Stomach smooth muscle (tissue), 2 donors: Measurements from ENCODE around the gene PTOV1.

Source experiments
- H3K27ac ChIP-seq: one replicate; pipeline ENCODE4 v1.7.0; 2013; ENCODE audit warnings: mild to moderate bottlenecking, low read length, inconsistent platforms
- H3K27me3 ChIP-seq, 2 donors: one replicate each; pipeline ENCODE4 v1.7.0; 2013; ENCODE audit warnings: low read length in 2 of 2; ENCODE audit not compliant: insufficient read depth in 2 of 2, control insufficient read depth in 1 of 2
- H3K36me3 ChIP-seq, 2 donors: one replicate each; pipeline ENCODE4 v1.7.0; 2013; ENCODE audit warnings: low read length in 2 of 2; ENCODE audit not compliant: control insufficient read depth in 2 of 2, insufficient read depth in 2 of 2
- H3K4me1 ChIP-seq: one replicate; pipeline ENCODE4 v1.7.0; 2013; ENCODE audit warnings: low read length; ENCODE audit not compliant: control insufficient read depth, insufficient read depth
- H3K4me3 ChIP-seq, 2 donors: one replicate each; pipeline ENCODE4 v1.7.0; 2013; ENCODE audit warnings: low read length in 2 of 2
- H3K9ac ChIP-seq, 2 donors: one replicate each; pipeline ENCODE4 v1.7.0; 2013; ENCODE audit warnings: low read length in 2 of 2, mild to moderate bottlenecking in 1 of 2
- H3K9me3 ChIP-seq, 2 donors: one replicate each; pipeline ENCODE4 v1.7.0; 2013; ENCODE audit warnings: low read length in 2 of 2; ENCODE audit not compliant: control insufficient read depth in 2 of 2
- donor health status: healthy.
- donor health status: Pancreatic carcinoma.

PTOV1 gene

GRCh38 chr19:49883094-49883493 lies 32.1 kb downstream of the PTOV1 start:
- Histone ChIP-seq H3K27ac (no peak overlapping the region), H3K4me1 (peaks cover 11% of the 10 kb centered on the region), H3K4me3 (no peak overlapping the region), H3K36me3 (peaks cover 56 to 60% of the 10 kb centered on the region in 2 donors), H3K27me3 (no peaks in the 10 kb centered on the region), H3K9ac (no peak overlapping the region), H3K9me3 (peaks cover 0 to 3% of the 10 kb centered on the region in 2 donors)

- no peaks in the 10 kb centered on the region for H3K27me3 ChIP-seq
- H3K4me1 ChIP-seq: peaks cover 3% of the 10 kb centered on the region
- H3K9ac ChIP-seq: no peak overlapping the region
- peaks cover 0 to 3% of the 10 kb centered on the region in 2 donors for H3K9me3 ChIP-seq
- peaks cover 54 to 61% of the 10 kb centered on the region in 2 donors for H3K36me3 ChIP-seq
- no peak overlapping the region for H3K4me3 ChIP-seq
- H3K27ac ChIP-seq: no peak overlapping the region
Observed at GRCh38 chr19:49884109-49884508, 33.1 kb downstream of the PTOV1 start.

DNA sequence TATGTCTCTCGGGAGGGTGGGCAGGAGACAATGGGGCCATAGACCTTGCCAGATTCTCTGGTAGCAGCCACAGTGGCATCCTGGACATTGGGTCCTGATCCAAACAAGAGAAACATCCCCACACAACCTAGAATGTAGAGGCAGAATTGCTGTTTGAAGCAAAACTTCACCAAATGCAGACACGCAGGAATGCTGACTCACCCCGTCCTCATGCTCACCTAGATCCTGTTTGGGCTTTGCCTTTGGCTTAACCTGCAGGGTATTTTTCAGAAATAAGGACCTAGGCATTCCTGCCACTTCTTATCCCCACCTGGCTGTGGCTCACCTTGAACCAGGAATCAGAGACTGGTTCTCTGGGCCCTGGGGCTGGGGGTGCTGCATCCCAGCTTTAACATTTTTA lies 33.8 kb downstream of the PTOV1 start:
- H3K36me3 ChIP-seq: peaks cover 50 to 56% of the 10 kb centered on the region in 2 donors
- H3K9ac ChIP-seq: no peak overlapping the region
- peaks cover 0 to 3% of the 10 kb centered on the region in 2 donors for H3K9me3 ChIP-seq
- no peak overlapping the region for H3K27ac ChIP-seq
- H3K4me1 ChIP-seq: peaks cover 3% of the 10 kb centered on the region
- no peak overlapping the region for H3K4me3 ChIP-seq
- peaks cover 5 to 6% of the 10 kb centered on the region in 2 donors for H3K27me3 ChIP-seq

DNA sequence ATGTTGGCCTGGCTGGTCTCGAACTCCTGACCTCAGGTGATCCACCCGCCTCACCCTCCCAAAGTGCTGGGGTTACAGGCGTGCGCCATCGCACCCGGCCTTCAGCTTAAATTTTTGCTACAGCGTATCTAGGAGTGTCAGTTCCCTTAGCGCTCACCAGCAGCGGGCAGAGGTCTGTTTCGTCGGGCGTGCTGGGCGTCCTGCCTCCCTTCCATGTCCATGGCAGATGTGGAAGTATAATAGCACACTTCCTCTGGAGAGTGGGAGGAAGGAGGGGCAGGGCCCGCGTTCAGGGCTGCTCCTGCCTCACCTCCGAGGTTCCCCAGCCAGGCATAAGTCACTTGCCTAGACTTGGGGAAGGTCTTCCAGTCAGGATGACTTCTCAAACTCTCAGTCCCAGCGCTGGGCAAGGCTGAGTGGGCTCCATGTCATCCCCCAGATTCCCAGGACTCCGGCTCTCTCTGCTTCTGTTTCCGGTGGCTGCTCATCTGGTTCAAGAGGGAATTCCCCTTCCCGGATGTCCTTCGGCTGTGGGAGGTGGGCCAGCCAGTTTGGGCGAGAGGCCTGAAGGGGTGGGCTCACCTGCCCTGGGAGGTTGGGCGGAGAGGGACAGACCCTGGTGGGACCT lies 36.2 kb downstream of the PTOV1 start:
- H3K27me3 ChIP-seq: peaks cover 10 to 13% of the 10 kb centered on the region in 2 donors
- peaks cover 6% of the 10 kb centered on the region for H3K4me1 ChIP-seq
- H3K9me3 ChIP-seq: peaks cover 0 to 3% of the 10 kb centered on the region in 2 donors
- H3K27ac ChIP-seq: no peak overlapping the region
- no peak overlapping the region for H3K4me3 ChIP-seq
- no peak overlapping the region for H3K9ac ChIP-seq
- H3K36me3 ChIP-seq: peaks cover 28 to 35% of the 10 kb centered on the region in 2 donors

DNA sequence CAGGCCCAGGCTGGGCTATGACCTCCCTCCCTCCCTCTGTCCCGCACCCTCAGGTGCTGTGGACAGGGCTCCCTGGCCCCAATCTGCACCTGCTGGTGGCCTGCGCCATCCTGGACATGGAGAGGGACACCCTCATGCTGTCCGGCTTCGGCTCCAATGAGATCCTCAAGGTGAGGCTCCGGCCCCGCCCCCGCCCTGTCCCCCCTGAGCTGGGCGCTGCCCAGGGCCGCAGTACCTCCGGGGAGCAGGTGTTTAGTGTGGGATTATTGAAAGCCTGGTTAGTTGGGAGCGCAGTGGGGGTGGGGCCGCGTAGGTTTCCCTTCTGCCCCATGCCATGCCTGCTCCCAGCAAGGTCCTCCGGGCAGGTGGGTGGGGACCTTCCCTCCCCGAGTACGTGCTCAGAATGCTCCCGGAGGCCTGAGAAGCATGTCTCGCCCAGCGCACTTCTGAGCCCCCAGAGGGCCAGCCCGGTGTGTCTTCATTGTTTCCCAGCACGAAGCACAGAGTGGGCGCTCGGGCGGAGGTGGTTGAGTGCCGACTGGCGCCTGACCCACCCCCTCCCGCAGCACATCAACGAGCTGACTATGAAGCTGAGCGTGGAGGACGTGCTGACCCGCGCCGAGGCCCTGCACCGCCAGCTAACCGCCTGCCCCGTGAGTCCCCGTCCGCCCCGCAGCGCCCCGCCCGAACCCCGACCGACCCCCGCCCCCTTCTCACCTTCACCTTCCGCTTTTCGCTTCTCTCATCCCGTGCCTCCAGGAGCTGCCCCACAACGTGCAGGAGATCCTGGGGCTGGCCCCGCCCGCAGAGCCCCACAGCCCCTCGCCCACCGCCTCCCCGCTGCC lies 36.9 kb downstream of the PTOV1 start:
- H3K4me3 ChIP-seq: no peak overlapping the region
- H3K9ac ChIP-seq: no peak overlapping the region
- H3K27me3 ChIP-seq: peaks cover 10 to 16% of the 10 kb centered on the region in 2 donors
- peaks cover 21 to 28% of the 10 kb centered on the region in 2 donors for H3K36me3 ChIP-seq
- H3K4me1 ChIP-seq: peaks cover 6% of the 10 kb centered on the region
- no peak overlapping the region for H3K27ac ChIP-seq
- peaks cover 0 to 2% of the 10 kb centered on the region in 2 donors for H3K9me3 ChIP-seq

DNA sequence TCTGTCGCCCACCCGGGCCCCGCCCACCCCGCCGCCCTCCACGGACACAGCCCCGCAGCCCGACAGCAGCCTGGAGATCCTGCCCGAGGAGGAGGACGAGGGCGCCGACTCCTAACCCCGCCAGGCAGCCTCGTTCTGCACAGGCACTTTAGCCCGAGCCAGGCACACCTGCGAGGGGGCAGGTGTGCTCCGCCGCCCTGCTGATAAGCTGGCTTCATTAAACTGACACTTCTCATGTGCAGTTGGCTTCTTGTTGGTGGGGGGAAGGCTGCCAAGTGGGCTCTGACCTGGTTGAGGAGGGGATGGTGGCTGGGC lies 37.5 kb downstream of the PTOV1 start:
- Histone ChIP-seq H3K9ac (no peak overlapping the region), H3K9me3 (no peaks in the 10 kb centered on the region), H3K27me3 (peaks cover 10 to 17% of the 10 kb centered on the region in 2 donors), H3K36me3 (peaks cover 15 to 23% of the 10 kb centered on the region in 2 donors), H3K4me1 (peaks cover 6% of the 10 kb centered on the region), H3K4me3 (no peak overlapping the region), H3K27ac (no peak overlapping the region)

DNA sequence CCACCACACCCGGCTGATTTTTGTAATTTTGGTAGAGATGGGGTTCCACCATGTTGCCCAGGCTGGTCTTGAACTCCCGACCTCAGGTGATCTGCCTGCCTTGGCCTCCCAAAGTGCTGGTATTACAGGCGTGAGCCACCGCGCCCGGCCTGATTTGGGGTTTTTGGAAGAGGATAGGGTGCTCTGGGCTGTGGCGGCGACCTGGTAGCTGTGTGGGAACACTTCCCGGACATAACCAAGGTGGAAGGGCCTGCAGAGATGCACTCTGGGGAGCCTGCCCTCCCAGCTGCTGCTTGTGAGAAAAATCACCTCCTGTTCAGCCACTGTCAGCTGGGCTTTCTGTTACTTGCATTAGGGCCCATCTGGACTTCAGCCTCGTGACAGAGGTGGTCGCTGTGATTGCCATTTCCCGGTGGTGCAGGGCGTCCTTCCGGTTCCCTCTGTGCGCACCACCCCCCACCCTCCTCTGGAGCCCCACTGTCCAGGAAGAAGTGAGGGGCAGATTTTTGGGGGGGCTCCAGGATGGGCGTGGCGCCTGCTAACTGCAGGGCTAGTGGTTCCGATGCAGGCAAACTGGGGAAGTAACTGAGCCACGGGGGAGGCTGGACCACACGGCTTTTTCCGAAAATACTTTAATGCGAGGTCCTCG lies 38.2 kb downstream of the PTOV1 start:
- Histone ChIP-seq H3K27ac (no peak overlapping the region), H3K36me3 (peaks cover 8 to 16% of the 10 kb centered on the region in 2 donors), H3K9me3 (no peaks in the 10 kb centered on the region), H3K27me3 (peaks cover 10 to 17% of the 10 kb centered on the region in 2 donors), H3K4me3 (no peak overlapping the region), H3K9ac (no peak overlapping the region), H3K4me1 (peaks cover 6% of the 10 kb centered on the region)

- Histone ChIP-seq H3K9me3 (no peaks in the 10 kb centered on the region), H3K4me1 (peaks cover 6% of the 10 kb centered on the region), H3K27ac (no peak overlapping the region), H3K4me3 (peak overlapping the region in 1 of 2 donors; percentile 35), H3K36me3 (peaks cover 2 to 9% of the 10 kb centered on the region in 2 donors), H3K9ac (no peak overlapping the region), H3K27me3 (peaks cover 10 to 17% of the 10 kb centered on the region in 2 donors)
Observed at GRCh38 chr19:49889687-49890348, 38.9 kb downstream of the PTOV1 start.

DNA sequence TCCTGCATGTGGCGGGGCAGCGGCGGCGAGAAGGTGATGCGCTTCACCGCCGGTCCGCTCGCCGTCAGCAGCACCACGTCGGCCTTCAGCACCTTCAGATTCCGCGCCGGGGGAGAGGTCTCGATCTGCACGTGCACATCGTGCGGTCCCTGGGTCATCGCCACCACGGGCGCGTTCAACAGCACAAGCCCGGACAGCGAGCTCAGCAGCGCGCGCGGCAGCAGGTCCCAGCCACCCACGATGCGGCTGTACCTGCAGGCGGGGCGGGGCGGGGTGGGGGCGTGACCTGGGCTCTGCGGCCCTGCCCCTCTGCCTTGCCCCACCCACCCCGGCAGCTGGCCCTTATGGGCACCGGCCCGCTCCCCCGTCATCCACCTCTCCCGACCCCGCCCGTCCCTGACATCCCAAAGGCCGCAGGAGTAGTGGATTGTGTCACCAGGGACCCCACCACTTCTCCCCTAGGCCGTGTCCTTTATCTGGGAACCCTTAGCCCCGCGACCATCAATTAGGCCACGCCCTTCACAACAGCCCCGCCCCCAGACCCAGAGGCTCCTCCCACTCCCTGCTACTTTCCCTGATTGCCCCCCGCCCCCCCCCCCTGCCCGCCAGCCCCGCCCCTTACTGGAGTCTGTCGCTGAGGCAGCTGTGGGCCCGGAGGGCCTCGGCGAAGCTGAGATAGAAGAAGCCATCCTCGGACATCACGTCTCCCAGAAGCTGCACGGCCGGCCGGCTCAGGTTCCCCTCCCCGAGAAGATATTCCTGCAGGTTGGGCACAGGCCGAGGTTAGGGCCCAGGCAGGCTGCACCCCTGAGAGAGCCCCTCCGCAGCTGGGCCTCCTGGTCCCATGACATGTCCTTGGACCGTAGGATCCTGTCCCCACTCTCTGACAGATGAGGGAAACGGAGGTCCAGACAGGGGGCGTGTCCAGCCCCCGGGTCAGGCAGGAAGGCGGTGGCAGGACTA lies 39.7 kb downstream of the PTOV1 start:
- H3K27me3 ChIP-seq: peaks cover 10 to 17% of the 10 kb centered on the region in 2 donors
- no peaks in the 10 kb centered on the region for H3K9me3 ChIP-seq
- H3K9ac ChIP-seq: no peak overlapping the region
- peaks cover 0 to 6% of the 10 kb centered on the region in 2 donors for H3K36me3 ChIP-seq
- H3K4me1 ChIP-seq: peaks cover 6% of the 10 kb centered on the region
- no peak overlapping the region for H3K27ac ChIP-seq
- H3K4me3 ChIP-seq: peak overlapping the region in 1 of 2 donors; percentile 35
